Neural crest cell (in vitro differentiated cells): ENCODE data around the gene NIPAL4. TPM values are rescaled to one million over a fixed set of nuclear protein-coding genes. Genes with fewer than 3 reads are reported as not detected.

Experiments
- DNase-seq: peaks from one replicate; pipeline ENCODE4 v3.0.0; 2021; ENCODE audit warnings: low read depth, mixed read lengths, low spot score
- H3K27ac Mint-ChIP-seq: one replicate; pipeline ENCODE4 v1.8.0; 2021; ENCODE audit warnings: mild to moderate bottlenecking, mixed read lengths; ENCODE audit not compliant: unreplicated experiment
- H3K27me3 Mint-ChIP-seq: 2 replicates; pipeline ENCODE4 v1.8.0; 2021; ENCODE audit warnings: low read depth, mild to moderate bottlenecking, mixed read lengths
- H3K36me3 Mint-ChIP-seq: 2 replicates; pipeline ENCODE4 v1.8.0; 2021; ENCODE audit warnings: low read depth, mild to moderate bottlenecking, mixed read lengths
- H3K4me1 Mint-ChIP-seq: 2 replicates; pipeline ENCODE4 v1.8.0; 2021; ENCODE audit warnings: mixed read lengths
- H3K4me3 Mint-ChIP-seq: one replicate; pipeline ENCODE4 v1.8.0; 2021; ENCODE audit warnings: mild to moderate bottlenecking, mixed read lengths
- H3K9me3 Mint-ChIP-seq: 2 replicates; pipeline ENCODE4 v1.8.0; 2021; ENCODE audit warnings: mixed read lengths
- CTCF ChIP-seq: fragments of 200-600 bp; sonication (generic); conservative IDR thresholded peaks from 2 replicates; pipeline ENCODE4 v1.5.0; 2021; ENCODE audit warnings: antibody characterized with exemption, mild to moderate bottlenecking
- total RNA-seq: library from RNA; stranded (reverse); gene quantifications from 2 replicates; pipeline ENCODE4 v1.2.1, GENCODE V29; 2021

Gene NIPAL4
- total RNA-seq, 1 donor from 2014 or later, result not detected

- no peak for TF ChIP-seq CTCF
- Mint-ChIP-seq H3K27me3 (no peaks in the 10 kb centered on the region), H3K9me3 (peaks cover 5% of the 10 kb centered on the region), H3K36me3 (peaks cover 8% of the 10 kb centered on the region), H3K27ac (peak overlapping the region; percentile 76), H3K4me3 (no peak overlapping the region), H3K4me1 (peaks cover 13% of the 10 kb centered on the region)
- peak; percentile 16 for DNase-seq
Measured at GRCh38 chr5:157511651-157512644, 51.9 kb downstream of the NIPAL4 start.

- TF ChIP-seq CTCF, result no peak
- Mint-ChIP-seq H3K27ac (no peak overlapping the region), H3K4me1 (peaks cover 13% of the 10 kb centered on the region), H3K27me3 (no peaks in the 10 kb centered on the region), H3K4me3 (no peak overlapping the region), H3K9me3 (peaks cover 5% of the 10 kb centered on the region), H3K36me3 (peaks cover 8% of the 10 kb centered on the region)
- no peak for DNase-seq
Measured at GRCh38 chr5:157513182-157513581, 53.2 kb downstream of the NIPAL4 start.

GRCh38 chr5:157514974-157515373, 55.0 kb downstream of the NIPAL4 start:
- Mint-ChIP-seq H3K4me1 (peaks cover 13% of the 10 kb centered on the region), H3K27me3 (no peaks in the 10 kb centered on the region), H3K4me3 (no peak overlapping the region), H3K27ac (no peak overlapping the region), H3K9me3 (peaks cover 5% of the 10 kb centered on the region), H3K36me3 (peaks cover 6% of the 10 kb centered on the region)
- no peak for DNase-seq
- TF ChIP-seq CTCF, result no peak

- no peaks in the 10 kb centered on the region for H3K27me3 Mint-ChIP-seq
- H3K4me3 Mint-ChIP-seq, result no peak overlapping the region
- H3K27ac Mint-ChIP-seq, result no peak overlapping the region
- DNase-seq, result no peak
- TF ChIP-seq CTCF, result no peak
- peaks cover 5% of the 10 kb centered on the region for H3K9me3 Mint-ChIP-seq
- peaks cover 6% of the 10 kb centered on the region for H3K36me3 Mint-ChIP-seq
- H3K4me1 Mint-ChIP-seq, result peaks cover 13% of the 10 kb centered on the region
Measured at GRCh38 chr5:157516006-157516405, 56.0 kb downstream of the NIPAL4 start.

- Mint-ChIP-seq H3K27ac (peak overlapping the region; percentile 62), H3K4me3 (no peak overlapping the region), H3K4me1 (peaks cover 7% of the 10 kb centered on the region), H3K36me3 (peaks cover 5% of the 10 kb centered on the region), H3K9me3 (peaks cover 5% of the 10 kb centered on the region), H3K27me3 (no peaks in the 10 kb centered on the region)
- TF ChIP-seq CTCF, result no peak
- no peak for DNase-seq
Measured at GRCh38 chr5:157516626-157517325, 56.8 kb downstream of the NIPAL4 start.
